Lower leg skin (tissue), 3 donors: Measurements from ENCODE around the gene DHDDS.

Experiments used
- CTCF ChIP-seq, 3 donors: fragments of 450-650 bp; IDR thresholded peaks; one replicate each; pipeline ENCODE4 v1.5.1; 2016; ENCODE audit warnings: antibody characterized with exemption in 3 of 3, mild to moderate bottlenecking in 3 of 3, moderate library complexity in 2 of 3
- POLR2A ChIP-seq, 2 donors: fragments of 450-650 bp; IDR thresholded peaks; one replicate each; pipeline ENCODE4 v1.6.1; 2016 to 2017; ENCODE audit warnings: antibody characterized with exemption in 2 of 2, mild to moderate bottlenecking in 1 of 2, moderate library complexity in 1 of 2

GRCh38 chr1:26411624-26412074 is 20.5 kb upstream of the DHDDS start:
- TF ChIP-seq POLR2A (IDR thresholded peaks at IDR 0.05): no peak
- TF ChIP-seq CTCF (IDR thresholded peaks at IDR 0.05): no peak
